MG63 (cell line): Measurements from ENCODE around the gene SP3. TPM values are rescaled to one million over a fixed set of nuclear protein-coding genes. Genes with fewer than 3 reads are reported as not detected.

ENCODE experiments used
- DNase-seq: peaks from one replicate; pipeline ENCODE4 v3.0.0-alpha.2; 2020
- H3K27me3 ChIP-seq: fragments of 250-450 bp; sonication (Bioruptor Pico); 2 replicates; pipeline ENCODE4 v1.5.1; 2020; ENCODE audit warnings: mild to moderate bottlenecking, moderate library complexity
- H3K36me3 ChIP-seq: fragments of 250-450 bp; sonication (Bioruptor Pico); 2 replicates; pipeline ENCODE4 v1.5.1; 2020; ENCODE audit warnings: mild to moderate bottlenecking, moderate library complexity
- H3K4me3 ChIP-seq: fragments of 250-450 bp; sonication (Bioruptor Pico); 2 replicates; pipeline ENCODE4 v1.5.1; 2020; ENCODE audit warnings: mild to moderate bottlenecking, moderate library complexity
- H3K9me3 ChIP-seq: fragments of 250-450 bp; sonication (Bioruptor Pico); 2 replicates; pipeline ENCODE4 v1.5.1; 2020; ENCODE audit warnings: mild to moderate bottlenecking, moderate library complexity
- total RNA-seq: library from RNA; depleted of rRNA; stranded (reverse); fragments of >200 nt; shearing (Covaris generic); gene quantifications from 2 replicates; pipeline ENCODE4 v1.2.3, GENCODE V29; 2014; ENCODE audit warnings: low replicate concordance

SP3 gene
- total RNA-seq, 1 experiment from 2014 or later, result 64.7 TPM

DNA sequence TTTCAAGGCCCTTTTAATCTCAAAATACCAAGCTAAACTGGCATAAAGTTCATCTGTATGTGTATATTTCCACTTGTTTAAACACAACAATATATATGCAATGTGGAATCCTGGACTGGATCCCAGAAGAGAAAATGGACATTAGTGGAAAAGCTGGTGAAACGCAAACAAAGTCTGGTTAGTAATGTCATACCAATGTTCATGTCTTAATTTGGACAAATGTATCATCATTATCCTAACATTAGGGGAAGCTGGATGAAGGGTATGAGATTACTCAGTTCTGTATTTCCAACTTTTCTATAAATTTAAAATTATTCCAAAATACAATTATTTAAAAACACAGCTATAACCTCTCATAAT lies 3.8 kb downstream of the SP3 start:
- H3K4me3 ChIP-seq, result no peak overlapping the region
- no peaks in the 10 kb centered on the region for H3K27me3 ChIP-seq
- H3K9me3 ChIP-seq, result peaks cover 10% of the 10 kb centered on the region; the same call in 1 of the 2 replicates
- peaks cover 39% of the 10 kb centered on the region for H3K36me3 ChIP-seq
- no peak for DNase-seq

DNA sequence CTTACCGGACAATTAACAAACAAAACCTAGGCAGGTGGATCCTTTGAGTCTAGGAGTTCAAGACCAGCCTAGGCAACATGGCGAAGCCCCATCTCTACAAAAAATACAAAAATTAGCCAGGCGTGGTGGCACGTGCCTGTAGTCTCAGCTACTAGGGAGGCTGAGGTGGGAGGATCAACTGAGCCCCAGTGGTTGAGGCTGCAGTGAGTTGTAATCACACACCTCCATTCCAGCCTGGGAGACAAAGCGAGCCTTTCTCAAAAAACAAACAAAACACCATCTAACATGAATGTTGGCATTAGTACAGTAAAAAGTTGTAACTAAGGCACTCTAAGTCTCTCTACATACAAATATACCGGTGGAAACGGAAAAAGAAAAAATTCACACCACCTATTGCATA lies 5.3 kb downstream of the SP3 start:
- H3K36me3 ChIP-seq, result peaks cover 53% of the 10 kb centered on the region
- no peaks in the 10 kb centered on the region for H3K27me3 ChIP-seq

DNA sequence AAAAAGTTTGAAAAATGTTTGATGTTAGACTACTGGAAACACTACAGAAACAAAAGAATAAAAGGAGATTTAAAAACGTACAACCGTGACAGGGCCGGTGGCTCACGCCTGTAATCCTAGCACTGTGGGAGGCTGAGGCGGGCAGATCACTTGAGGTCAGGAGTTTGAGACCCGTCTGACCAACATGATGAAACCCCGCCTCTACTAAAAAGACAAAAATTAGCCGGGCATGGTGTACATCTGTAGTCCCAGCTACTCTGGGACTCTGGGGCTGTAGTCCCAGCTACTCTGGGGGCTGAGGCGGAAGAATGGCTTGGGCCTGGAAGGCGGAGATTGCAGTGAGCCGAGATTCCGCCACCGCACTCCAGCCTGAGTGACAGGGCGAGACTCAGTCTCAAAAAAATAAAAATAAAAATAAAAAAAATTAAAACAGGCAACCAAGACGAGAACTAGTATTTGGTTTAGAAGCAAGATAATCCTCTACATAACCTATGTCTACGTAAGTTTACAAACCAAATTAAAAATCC lies 5.8 kb downstream of the SP3 start:
- Histone ChIP-seq H3K27me3 (no peaks in the 10 kb centered on the region), H3K9me3 (peaks cover 10% of the 10 kb centered on the region; the same call in 1 of the 2 replicates), H3K36me3 (peaks cover 58% of the 10 kb centered on the region), H3K4me3 (no peak overlapping the region)
- DNase-seq, result no peak

More for the DNA sequence above, 5.3 kb downstream of the SP3 start:
- Histone ChIP-seq H3K9me3 (peaks cover 10% of the 10 kb centered on the region; the same call in 1 of the 2 replicates), H3K4me3 (no peak overlapping the region)
- no peak for DNase-seq

DNA sequence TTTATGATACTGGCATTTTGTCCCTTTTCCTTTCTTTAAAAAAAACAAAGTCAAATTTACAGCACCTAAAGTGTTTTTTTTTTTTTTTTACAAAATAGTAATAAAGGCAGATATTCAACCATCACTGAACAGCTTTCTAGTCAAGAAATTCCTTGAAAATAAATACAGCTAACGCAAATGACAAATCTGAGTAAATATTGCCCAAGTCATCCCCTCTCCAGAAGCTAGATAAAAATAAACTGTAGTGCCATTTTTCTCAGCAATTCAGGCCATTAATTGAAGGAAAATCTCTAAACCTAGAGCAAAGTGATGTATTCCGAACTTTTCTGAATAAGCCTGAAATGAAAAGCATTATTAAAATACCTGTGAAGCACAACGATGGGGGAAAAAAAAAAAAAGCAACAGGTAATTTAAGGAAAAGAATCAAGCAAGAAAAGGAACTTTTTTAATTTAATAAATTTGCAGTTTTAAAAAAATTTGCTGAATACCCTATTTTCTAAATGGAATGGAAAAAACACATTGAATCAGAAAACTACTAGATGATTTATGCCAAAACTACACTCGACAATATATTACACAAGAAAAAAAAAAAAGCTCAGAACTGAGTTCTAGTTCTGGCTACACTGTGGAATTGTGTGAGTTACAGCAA lies 6.9 kb downstream of the SP3 start:
- H3K9me3 ChIP-seq, result peaks cover 10% of the 10 kb centered on the region; the same call in 1 of the 2 replicates
- no peaks in the 10 kb centered on the region for H3K27me3 ChIP-seq
- no peak overlapping the region for H3K4me3 ChIP-seq
- H3K36me3 ChIP-seq, result peaks cover 68% of the 10 kb centered on the region
- DNase-seq, result no peak

DNA sequence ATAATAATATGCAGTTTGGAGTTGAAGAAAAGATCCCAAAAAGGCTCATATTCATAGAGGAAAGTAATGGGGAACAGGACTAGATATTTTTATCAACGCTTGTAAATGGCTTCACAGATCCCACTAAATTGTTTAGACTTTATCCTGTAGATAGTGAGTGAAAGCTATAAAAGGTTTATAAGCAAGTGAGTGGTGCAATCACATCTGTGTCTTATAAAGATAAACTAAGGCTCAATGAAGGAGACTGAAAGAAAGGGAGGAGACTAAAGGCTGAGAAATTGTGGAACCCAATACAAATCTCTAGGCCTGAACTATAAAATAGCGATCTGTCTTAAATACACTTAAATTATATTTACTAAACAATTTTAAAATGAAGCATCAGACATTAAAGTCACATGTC lies 7.7 kb downstream of the SP3 start:
- Histone ChIP-seq H3K9me3 (peaks cover 10% of the 10 kb centered on the region; the same call in 1 of the 2 replicates), H3K36me3 (peaks cover 68% of the 10 kb centered on the region), H3K27me3 (no peaks in the 10 kb centered on the region), H3K4me3 (no peak overlapping the region)
- DNase-seq, result no peak

DNA sequence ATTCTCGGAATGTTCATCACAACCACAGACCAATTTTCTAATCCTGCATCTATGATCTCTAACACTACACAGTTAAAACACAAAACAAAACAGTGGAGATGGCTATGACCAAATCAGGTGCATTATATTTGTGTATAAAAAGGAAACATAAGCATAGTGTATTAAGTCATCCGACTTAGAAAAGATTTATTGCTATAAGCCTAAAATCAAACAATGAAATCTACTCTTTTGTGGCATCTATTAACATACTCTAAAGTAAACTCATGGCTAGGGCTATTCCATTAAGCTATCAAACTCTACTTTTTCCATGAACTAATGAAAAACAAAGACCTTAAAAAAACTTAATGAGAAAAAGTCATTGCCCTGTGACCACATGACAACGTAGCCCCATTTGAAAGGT lies 8.7 kb downstream of the SP3 start:
- Histone ChIP-seq H3K36me3 (peaks cover 65% of the 10 kb centered on the region), H3K9me3 (peaks cover 7% of the 10 kb centered on the region; the same call in 1 of the 2 replicates), H3K4me3 (no peak overlapping the region), H3K27me3 (no peaks in the 10 kb centered on the region)
- DNase-seq, result no peak

DNA sequence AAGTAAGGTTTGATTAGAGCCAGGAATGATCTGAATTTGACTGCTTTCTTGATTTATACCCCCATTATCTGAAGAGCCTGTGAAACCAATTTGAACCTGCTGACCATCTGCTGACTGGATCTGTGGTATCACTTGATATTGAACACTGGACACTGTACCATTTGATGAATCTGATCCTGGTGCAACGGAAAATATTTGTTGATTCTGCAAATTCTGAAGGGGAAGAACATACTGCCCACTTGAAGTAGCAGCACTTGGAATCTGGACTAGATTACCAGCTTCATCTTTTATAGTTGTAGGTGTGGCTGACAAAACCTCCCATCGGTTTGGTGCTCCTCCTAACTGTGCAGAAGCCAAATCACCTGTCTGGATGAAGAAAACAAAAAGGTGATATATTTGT lies 9.3 kb downstream of the SP3 start:
- DNase-seq, result no peak
- Histone ChIP-seq H3K27me3 (no peaks in the 10 kb centered on the region), H3K4me3 (no peak overlapping the region), H3K36me3 (peaks cover 61% of the 10 kb centered on the region), H3K9me3 (peaks cover 3% of the 10 kb centered on the region; the same call in 1 of the 2 replicates)

DNA sequence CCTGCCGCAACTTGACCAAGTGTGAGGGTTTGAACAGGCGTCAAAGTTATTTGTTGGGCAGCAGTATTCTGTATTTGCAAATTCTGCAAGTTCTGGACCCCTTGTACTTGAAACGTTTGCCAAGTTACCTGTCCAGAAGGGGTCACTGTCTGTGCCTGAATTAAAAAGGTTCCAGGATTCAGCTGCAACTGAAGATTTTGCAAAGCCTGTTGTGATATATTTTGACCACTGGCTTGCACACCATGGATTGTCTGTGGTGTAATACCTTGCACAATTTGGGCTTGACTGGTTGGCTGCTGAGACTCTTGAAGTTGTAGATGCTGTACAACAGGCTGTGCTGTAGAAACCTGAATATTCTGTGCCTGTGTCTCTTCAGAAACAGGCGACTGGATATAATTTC lies 10.2 kb downstream of the SP3 start:
- Histone ChIP-seq H3K4me3 (no peak overlapping the region), H3K9me3 (no peaks in the 10 kb centered on the region), H3K36me3 (peaks cover 56% of the 10 kb centered on the region), H3K27me3 (no peaks in the 10 kb centered on the region)
- DNase-seq, result no peak

DNA sequence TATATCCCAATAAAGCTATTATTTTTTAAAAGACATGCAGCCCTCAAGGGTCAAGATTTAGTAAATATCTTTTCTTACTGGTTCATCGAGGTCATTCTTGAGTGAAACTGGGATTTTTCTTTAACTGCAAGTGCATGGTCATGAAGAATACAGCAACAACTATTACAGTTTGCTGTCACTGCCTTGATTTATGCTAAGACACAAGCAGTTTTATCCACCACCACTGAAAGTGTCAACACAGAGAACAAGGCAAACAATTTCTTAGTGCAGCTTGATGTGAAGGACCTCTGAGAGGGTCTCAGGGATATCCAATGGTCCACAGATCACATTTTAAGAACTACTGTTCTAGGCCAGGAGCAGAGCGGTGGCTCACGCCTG lies 12.1 kb downstream of the SP3 start:
- Histone ChIP-seq H3K4me3 (no peak overlapping the region), H3K9me3 (no peaks in the 10 kb centered on the region), H3K36me3 (peaks cover 60% of the 10 kb centered on the region), H3K27me3 (no peaks in the 10 kb centered on the region)
- no peak for DNase-seq

DNA sequence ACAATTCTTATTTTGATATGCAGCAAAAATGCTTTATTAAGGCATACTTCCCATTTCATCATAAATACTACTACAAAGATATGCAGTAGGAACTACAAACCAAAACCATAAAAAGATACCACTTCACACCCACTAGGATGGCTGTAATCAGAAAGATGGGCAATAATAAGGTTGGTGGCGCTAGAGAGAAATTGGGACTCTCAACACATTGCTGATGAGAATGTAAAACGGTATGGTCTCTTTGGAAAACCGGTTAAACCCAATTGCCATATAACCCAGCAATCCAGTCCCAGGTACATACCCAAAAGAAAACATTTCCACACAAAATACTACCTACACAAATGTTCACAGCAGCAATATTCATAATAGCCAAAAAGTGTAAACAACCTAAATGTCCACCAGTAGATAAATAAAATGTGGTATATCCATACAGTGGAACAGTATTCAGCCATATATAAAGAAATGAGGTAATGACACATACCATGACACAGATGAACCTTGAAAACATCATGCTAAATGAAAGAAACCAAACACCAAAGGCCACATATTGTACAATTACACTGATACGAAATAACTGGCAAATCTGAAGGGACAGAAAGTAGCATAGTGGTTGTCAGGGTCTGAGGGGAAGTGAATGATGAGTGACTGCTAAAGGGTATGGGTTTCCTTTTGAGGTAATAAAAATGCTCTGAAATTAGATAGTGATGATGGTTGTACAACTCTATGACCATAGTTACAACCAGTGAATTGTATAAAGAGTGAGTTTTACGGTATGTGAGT lies 12.7 kb downstream of the SP3 start:
- Histone ChIP-seq H3K9me3 (no peaks in the 10 kb centered on the region), H3K27me3 (no peaks in the 10 kb centered on the region), H3K36me3 (peaks cover 58% of the 10 kb centered on the region), H3K4me3 (no peak overlapping the region)
- no peak for DNase-seq

DNA sequence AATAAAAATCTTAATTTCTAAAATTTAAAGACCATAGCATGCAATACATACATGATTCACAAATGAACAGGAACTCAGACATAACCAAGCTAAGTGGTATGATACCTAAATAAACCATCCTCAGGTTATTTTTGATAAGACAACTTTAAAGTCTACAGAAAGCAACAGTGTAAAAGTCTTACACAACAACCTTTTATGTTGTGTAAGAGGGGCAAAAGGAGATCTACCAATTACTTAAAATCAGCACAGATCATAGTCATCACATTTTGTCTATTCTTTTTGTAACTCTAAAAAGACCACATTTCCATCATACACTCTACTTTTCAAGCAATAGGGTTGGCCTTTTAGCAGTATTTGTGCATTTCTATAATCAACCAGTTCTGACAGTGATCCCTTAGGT lies 16.3 kb downstream of the SP3 start:
- no peaks in the 10 kb centered on the region for H3K9me3 ChIP-seq
- H3K4me3 ChIP-seq, result no peak overlapping the region
- H3K36me3 ChIP-seq, result peaks cover 38% of the 10 kb centered on the region
- no peak for DNase-seq
- H3K27me3 ChIP-seq, result no peaks in the 10 kb centered on the region

DNA sequence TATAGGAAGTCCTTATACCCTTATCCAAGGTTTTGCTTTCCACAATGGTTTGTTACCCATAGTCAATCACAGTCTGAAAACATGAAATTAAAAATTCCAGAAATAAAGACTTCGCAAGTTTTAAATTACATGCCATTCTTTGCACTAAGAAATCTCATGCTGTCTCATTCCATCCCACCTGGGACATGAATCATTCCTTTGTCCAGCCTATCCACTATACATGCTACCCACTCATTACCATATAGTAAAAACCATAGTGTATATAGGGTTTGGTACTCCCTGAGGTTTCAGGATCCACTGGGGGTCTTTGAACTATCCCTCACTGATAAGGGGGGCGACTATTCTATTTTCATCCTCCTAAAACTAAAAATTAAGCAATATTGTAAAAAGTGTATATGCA lies 17.0 kb downstream of the SP3 start:
- H3K9me3 ChIP-seq, result no peaks in the 10 kb centered on the region
- H3K36me3 ChIP-seq, result peaks cover 36% of the 10 kb centered on the region
- no peaks in the 10 kb centered on the region for H3K27me3 ChIP-seq
- no peak overlapping the region for H3K4me3 ChIP-seq
- no peak for DNase-seq

DNA sequence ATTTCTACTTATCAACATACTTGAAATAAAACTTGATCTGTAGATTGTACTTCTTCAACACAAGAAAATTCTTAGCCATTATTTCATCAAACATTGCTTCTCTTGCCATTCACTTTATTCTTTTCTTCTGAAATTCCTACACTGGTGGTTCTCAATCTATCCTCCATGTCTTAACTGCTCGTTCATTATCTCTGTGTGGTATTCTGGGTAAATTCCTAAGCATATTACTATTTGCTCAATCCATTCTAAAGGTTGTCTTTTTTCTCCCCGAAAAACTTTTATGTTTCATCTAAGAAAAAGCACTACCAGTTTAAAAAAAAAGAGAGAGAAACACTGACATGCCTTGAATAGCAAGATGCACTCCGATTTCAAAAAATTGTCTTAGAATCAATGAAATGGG lies 18.0 kb downstream of the SP3 start:
- no peak for DNase-seq
- Histone ChIP-seq H3K36me3 (peaks cover 27% of the 10 kb centered on the region), H3K4me3 (no peak overlapping the region), H3K9me3 (no peaks in the 10 kb centered on the region), H3K27me3 (no peaks in the 10 kb centered on the region)

DNA sequence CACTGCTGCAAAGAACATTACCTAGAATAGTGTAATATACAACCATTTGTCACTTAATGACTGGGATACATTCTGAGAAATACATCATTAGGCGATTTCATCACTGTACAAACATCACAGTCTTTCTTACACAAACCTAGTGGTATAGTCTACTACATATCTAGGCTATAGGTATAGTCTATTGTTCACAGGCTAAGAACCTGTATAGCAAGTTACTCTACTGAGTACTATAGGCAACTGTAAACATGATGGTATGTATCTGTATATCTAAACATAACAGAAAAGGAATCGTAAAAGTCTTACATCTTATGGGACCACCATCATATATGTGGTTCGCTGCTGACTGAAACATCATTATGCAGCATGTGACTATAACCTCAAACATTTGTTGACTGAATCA lies 21.4 kb downstream of the SP3 start:
- no peaks in the 10 kb centered on the region for H3K9me3 ChIP-seq
- H3K4me3 ChIP-seq, result no peak overlapping the region
- no peaks in the 10 kb centered on the region for H3K27me3 ChIP-seq
- no peak for DNase-seq
- H3K36me3 ChIP-seq, result peaks cover 24% of the 10 kb centered on the region

DNA sequence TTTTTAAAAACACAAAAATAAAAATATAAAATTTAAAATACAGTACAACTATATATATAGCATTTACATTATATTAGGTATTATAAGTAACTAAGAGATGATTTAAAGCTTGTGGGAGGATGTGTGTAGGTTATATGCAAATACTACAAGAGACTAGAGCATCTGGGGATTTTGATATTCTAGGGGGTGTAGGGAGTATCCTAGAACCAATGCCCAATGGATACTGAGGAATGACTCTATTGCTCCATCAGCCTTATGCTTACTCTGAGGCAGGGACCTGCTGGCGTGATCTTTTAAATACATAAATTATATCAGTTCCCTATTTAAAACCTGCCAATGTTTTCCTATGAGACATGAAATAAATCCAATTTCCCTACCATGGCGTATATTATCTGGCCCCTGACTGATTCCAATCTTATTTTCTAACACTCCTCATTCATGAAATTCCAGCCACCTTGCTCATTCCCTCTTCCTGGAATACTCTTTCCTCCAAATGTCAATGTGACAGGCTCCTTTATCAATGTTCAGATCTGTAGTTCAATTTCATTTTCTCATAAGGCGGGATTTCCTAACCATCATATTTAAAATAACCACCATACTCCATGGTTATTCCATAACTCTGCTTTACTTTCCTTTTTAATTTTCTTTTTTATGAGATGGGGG lies 22.2 kb downstream of the SP3 start:
- H3K4me3 ChIP-seq, result no peak overlapping the region
- H3K27me3 ChIP-seq, result no peaks in the 10 kb centered on the region
- H3K36me3 ChIP-seq, result peaks cover 22% of the 10 kb centered on the region
- DNase-seq, result no peak
- no peaks in the 10 kb centered on the region for H3K9me3 ChIP-seq

DNA sequence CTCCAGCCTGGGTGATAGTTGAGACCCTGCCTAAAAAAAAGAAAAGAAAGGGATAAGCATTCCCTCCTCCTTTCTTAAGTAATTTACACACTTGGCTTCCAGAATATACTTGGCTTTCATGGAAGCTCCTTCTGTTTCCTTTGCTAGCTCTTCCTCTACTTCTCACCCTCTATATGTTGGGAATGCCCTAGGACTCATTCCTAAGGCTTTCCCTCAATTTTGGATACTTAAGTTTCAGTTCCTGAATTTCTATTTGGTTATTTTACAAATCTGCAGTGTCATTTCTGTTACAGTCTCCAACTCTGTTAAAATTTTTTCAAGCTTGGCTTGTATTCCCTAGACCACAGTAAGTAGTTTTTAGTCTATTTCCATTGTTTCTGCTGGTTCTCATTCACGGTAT lies 23.6 kb downstream of the SP3 start:
- Histone ChIP-seq H3K9me3 (no peaks in the 10 kb centered on the region), H3K4me3 (no peak overlapping the region), H3K36me3 (peaks cover 19% of the 10 kb centered on the region), H3K27me3 (no peaks in the 10 kb centered on the region)
- no peak for DNase-seq

DNA sequence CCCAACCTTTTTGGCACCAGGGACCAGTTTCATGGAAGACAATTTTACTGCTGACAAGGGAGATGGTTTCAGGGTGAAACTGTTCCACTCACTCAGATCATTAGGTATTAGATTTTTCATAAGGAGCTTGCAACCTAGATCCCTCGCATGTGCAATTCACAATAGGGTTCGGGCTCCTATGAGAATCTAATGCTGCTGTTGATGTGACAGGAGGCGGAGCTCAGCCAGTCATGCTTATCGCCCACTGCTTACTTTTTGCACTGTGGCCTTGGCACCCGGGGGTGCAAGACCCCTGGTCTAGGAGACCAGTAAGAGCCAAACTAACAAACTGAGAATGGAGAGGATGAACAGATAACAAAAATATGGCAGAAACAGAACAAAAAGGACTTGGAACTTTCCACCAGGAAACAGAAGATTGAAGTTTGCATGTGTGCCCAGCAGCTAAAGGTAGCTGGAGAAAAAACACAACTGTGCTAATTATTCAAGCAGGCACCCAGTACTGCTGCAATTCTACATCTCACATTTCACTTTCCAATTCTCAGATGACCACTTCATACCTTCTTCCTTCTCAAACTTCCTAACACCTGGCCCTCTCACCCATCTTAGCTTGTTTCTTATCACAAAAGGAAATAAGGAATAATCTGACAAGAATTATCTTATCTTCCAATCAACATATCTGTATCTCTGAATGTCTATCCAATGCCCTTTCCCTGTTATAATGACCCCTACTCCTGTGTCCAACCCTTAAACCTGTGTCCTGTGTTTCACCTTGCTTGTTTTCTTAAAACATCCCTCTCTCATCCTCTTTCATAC lies 24.8 kb downstream of the SP3 start:
- Histone ChIP-seq H3K9me3 (no peaks in the 10 kb centered on the region), H3K27me3 (no peaks in the 10 kb centered on the region)
- no peak for DNase-seq

More for the DNA sequence above, 24.8 kb downstream of the SP3 start:
- Histone ChIP-seq H3K36me3 (peaks cover 19% of the 10 kb centered on the region), H3K4me3 (no peak overlapping the region)
